OCI-LY7 (cell line): ENCODE measurements around the gene PDE6G.

Experiments used
- EZH2phosphoT487 ChIP-seq: fragments of 200-600 bp; sonication (generic); IDR thresholded peaks from 2 replicates; pipeline ENCODE4 v1.6.1; 2018; ENCODE audit warnings: low read depth, borderline replicate concordance, mild to moderate bottlenecking, mixed run types, antibody characterized with exemption, low read length, moderate library complexity, mixed read lengths
- TF ChIP-seq, protein P1 (sequence below): fragments of 200-600 bp; sonication (generic); conservative IDR thresholded peaks from 2 replicates; pipeline ENCODE4 v1.5.1; 2014; ENCODE audit warnings: mild to moderate bottlenecking, antibody characterized with exemption, low read length, moderate library complexity, mixed read lengths

DNA sequence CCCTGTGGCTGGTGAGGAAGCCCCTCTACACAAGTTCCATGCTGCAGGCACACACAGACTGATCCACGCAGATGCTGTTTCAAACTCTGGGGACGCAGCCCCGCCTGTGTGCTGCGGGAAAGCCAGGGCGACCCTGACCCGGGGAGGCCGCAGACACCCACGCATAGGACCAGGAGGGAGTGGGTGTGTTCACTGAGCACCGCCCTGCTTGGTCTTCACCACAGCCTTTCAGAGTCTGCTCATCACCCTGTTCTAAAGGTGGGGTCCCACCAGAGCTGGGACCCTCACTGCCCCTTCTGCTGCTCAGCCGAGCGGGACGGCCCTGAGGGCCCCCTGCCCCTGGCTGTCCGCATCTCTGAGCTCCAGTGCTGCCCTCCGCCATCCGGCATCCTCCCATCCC lies 11.8 kb downstream of the PDE6G start:
- TF ChIP-seq, protein P1, sequence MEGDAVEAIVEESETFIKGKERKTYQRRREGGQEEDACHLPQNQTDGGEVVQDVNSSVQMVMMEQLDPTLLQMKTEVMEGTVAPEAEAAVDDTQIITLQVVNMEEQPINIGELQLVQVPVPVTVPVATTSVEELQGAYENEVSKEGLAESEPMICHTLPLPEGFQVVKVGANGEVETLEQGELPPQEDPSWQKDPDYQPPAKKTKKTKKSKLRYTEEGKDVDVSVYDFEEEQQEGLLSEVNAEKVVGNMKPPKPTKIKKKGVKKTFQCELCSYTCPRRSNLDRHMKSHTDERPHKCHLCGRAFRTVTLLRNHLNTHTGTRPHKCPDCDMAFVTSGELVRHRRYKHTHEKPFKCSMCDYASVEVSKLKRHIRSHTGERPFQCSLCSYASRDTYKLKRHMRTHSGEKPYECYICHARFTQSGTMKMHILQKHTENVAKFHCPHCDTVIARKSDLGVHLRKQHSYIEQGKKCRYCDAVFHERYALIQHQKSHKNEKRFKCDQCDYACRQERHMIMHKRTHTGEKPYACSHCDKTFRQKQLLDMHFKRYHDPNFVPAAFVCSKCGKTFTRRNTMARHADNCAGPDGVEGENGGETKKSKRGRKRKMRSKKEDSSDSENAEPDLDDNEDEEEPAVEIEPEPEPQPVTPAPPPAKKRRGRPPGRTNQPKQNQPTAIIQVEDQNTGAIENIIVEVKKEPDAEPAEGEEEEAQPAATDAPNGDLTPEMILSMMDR: no peak
- no peak for TF ChIP-seq EZH2phosphoT487
